Subcutaneous adipose tissue (tissue), 4 donors: Measurements from ENCODE around the gene CLEC10A. TPM values are rescaled to one million over a fixed set of nuclear protein-coding genes. Genes with fewer than 3 reads are reported as not detected.

ENCODE experiments used
- total RNA-seq, 4 donors: library from RNA; depleted of rRNA; stranded (reverse); fragments of >200 nt; gene quantifications; one replicate each; pipeline ENCODE4 v1.1.0, GENCODE V29; 2016
- TF ChIP-seq, protein P1 (sequence below): fragments of 450-650 bp; IDR thresholded peaks from one replicate; pipeline ENCODE4 v1.5.1; 2016; ENCODE audit warnings: low read depth, mild to moderate bottlenecking, control low read depth, antibody characterized with exemption, moderate library complexity

CLEC10A gene
- total RNA-seq, 4 donors from 2014 or later: 8.1 to 20.9 (median 16.2) TPM

DNA sequence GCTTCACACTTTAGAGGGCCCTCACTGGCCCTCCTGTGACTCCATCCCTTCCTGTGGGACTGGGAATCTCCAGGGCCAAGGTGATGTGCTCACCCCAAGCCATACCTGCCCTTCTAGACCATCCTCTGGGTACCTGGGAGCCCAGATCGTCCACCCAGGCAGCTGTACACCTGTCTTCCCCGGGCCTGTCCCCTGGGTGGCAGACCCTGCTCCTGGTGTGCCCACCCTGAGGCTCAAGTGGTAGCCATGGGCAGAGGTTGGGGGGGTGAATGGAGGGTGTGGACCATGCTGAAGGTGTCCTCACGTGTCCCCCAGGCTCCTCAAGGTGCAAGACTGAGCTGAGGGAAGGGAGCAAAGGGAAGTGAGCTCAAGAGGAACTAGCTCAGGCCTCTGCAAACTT lies 9.3 kb downstream of the CLEC10A start:
- TF ChIP-seq, protein P1, sequence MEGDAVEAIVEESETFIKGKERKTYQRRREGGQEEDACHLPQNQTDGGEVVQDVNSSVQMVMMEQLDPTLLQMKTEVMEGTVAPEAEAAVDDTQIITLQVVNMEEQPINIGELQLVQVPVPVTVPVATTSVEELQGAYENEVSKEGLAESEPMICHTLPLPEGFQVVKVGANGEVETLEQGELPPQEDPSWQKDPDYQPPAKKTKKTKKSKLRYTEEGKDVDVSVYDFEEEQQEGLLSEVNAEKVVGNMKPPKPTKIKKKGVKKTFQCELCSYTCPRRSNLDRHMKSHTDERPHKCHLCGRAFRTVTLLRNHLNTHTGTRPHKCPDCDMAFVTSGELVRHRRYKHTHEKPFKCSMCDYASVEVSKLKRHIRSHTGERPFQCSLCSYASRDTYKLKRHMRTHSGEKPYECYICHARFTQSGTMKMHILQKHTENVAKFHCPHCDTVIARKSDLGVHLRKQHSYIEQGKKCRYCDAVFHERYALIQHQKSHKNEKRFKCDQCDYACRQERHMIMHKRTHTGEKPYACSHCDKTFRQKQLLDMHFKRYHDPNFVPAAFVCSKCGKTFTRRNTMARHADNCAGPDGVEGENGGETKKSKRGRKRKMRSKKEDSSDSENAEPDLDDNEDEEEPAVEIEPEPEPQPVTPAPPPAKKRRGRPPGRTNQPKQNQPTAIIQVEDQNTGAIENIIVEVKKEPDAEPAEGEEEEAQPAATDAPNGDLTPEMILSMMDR: no peak

DNA sequence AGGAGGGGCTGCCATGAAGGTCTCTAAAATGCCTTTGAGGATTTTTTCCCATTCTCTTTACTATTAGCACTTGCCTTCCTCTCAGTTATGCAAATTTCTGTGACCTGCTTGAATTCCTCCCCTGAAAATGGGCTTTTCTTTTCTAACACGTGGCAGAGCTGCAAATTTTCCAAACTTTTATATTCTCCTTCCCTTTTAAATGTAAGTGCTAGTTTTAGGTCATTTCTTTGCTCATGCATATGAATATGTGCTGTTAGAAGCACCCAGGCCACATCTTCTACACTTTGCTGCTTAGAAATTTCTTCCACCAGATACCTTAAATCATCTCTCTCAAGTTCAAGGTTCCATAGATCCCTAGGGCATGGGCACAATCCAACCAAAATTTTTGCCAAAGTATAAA lies 11.8 kb downstream of the CLEC10A start:
- TF ChIP-seq, protein P1: no peak

DNA sequence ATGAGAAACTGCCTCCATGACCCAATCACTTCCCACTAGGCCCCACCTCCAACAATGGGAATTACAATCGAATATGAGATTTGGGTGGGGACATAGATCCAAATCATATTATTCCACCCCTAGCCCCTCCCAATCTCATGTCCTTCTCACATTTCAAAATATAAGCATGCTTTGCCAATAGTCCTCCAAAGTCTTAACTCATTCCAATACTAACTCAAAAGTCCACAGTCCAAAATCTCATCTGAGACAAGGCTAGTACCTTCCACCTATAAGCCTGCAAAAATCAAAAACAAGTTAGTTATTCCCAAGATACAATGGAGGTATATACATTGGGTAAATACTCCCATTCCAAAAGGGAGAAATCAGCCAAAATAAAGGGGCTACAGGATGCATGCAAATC lies 12.9 kb downstream of the CLEC10A start:
- TF ChIP-seq, protein P1: no peak

DNA sequence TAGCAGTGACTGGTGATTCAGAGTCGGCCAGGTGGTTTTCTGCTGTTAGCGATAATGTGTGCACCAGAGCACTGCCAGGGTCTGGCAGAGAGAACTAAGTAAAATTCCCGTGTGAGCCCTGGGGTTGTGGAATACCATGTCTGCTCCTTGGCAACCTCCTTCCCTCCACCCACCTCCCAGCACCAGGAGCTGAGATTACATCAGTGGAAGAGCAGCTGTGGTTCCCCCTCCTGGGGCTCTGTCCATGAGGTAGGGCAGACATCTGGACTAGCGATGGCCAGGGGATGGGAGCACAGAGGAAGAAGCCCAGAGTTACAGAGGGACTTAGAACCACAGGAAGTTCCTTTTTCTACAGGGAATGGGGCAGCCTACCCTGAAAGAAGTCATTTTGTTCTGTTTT lies 15.8 kb downstream of the CLEC10A start:
- TF ChIP-seq, protein P1: no peak

DNA sequence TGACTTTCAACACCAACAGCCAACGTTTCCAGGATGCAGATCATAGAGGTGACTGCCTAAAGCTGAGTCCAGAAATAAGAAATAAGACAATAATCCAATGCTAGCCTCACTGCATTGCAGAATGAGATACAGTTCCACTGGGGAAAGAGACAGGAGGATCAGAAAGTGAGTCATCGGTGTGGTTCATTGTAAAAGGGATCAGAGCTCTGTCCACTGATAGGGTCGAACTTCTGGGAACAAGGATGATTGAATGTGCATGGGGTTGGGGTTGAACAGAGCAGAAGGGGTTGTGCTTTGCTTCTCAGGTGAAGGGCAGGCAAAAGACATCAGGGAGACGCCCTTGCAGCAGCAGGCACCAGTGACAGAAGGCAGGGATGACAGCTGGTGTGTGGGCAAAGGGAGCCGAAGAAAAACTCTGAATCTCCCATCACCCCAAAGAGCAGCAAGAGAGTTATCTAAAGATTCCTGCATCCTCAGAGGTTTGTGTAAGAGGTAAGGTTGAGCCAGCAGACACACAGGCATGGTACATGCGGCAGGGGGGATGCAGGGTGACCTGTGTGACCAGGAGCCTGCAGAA lies 16.4 kb downstream of the CLEC10A start:
- TF ChIP-seq, protein P1: no peak

DNA sequence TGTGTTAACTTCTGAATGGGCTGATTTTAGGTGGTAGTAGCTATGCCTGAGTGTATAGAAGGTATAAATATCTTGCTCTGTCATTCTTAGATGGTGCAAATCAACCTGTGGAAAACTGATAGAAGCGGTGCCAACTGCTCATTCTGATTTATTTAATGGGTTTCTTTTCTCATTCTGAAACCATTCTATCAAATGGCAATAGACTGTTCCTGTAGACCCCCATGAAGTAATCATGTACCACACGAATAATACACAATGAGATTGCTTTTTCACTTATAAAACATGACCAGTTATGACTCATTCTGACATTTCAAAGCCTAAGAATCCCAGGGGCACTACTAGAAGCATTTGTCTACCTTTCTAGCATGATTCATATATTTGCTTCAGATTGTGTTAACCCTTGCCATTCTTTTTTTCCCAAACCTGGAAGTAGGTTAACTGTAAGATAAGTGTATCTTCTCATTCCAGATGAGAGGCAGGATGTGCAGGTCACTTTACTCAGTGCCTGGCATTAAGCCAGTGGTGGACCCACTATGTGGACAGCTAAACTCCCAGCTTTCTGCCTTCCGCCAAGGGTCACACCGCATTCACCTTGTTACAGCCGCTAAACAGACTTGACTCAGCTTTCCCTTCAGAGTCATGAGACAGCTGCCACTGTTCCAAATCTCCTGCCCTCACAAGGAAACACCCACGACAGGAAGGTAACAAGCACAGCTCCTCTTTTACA lies 19.7 kb downstream of the CLEC10A start:
- TF ChIP-seq, protein P1: no peak

DNA sequence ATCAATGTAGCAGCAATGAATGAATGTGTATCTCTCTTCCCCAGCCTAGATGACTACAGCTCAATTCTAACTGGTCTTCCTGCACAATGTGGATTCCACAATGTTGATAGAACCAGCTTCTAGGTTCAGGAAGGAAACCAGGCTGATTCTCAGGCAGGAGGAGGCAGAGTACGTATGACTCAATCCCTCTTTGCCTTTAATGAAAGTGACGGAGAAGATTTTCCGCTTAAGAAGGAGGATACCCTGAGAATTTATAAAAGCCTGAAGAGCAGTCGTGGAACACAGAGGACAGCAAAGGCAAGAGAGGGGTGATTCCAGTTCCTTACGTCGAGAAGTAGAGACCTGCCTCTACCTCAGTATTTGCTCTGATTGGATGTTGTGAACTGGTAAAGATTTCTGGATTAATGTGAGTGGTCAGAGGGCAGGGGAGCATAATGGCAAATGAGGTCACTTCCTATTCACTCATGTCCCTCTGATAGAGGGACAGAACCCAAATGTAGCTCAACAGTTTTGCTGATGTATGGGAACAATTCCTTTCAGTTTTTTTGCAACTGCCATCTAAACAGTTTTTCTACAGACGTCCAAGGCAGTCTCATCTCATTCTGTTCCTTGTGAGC lies 21.1 kb downstream of the CLEC10A start:
- TF ChIP-seq, protein P1: no peak
